Fibroblast of peridontal ligament (primary cell): ENCODE data around the gene SERF2.

Source experiments
- DNase-seq: peaks from one replicate; pipeline ENCODE4 v3.0.0-alpha.2; 2010; ENCODE audit errors: extremely low read depth

The SERF2 gene

DNA sequence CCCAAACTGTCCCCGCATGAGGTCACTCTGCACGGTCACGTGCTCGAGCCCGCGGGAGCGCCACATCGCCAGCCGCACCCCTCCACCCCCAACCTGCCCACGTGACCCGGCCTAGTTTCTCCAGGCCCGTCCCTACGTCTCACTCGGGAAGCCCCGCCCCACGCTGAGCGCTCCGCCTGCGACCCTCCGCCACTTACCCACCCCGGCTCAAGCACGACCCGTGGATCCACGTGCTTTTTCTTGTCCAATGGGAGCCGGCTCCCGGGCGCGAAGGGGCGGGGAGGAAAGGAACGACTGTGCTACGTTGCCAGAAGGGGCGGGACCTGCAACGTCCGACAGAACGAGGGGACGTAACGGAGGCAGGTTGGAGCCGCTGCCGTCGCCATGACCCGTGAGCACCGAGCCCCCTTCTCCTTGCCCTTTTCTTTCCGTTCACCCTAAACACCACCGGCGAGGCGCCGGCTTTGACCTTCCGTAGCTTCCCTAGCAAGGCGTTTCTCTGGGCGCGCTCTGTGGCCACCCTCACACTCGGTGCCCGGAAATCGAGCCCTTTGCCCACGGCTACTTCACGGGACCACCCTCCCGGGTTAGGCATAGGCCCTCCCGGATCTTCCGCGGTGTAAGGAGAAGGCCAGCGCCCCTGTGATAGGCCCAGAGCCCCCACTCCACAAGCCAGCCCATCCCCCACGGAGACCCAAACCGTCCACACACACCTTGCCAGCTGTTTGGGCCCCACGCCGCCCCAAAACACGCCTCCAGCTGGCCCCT lies at the start of gene SERF2:
Gene SERF2 (plus strand): TSS at position 328 of the 768 bp plus-strand sequence. CDS start 57 bp downstream, at position 385.
- peak; percentile 99 for DNase-seq

DNA sequence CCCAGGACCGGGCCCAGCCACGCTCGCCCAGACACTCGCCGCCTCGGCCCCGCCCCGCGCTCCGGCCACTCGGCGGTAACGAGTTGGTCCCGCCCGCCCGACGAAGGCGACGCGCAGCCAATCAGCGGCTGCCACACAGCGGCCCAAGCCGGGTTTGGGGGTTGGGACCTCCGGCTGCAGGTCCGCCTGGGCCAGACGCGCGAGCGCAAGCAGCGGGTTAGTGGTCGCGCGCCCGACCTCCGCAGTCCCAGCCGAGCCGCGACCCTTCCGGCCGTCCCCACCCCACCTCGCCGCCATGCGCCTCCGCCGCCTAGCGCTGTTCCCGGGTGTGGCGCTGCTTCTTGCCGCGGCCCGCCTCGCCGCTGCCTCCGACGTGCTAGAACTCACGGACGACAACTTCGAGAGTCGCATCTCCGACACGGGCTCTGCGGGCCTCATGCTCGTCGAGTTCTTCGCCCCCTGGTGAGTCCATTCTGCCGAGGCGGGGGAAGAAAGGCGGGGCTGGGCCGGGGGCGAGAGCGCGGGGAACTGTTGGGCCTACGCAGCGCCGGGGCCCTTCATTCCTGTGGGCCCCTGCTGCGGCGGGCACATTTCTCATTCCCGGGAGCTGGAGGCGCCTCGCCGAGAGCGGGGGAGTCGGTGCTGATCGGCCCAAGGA lies 45.7 kb upstream of the SERF2 start, which contains the start of gene PDIA3:
Gene PDIA3 (plus strand): TSS at position 194 of the 658 bp plus-strand sequence. CDS start 102 bp downstream, at position 296.
- peak; percentile 83 for DNase-seq

DNA sequence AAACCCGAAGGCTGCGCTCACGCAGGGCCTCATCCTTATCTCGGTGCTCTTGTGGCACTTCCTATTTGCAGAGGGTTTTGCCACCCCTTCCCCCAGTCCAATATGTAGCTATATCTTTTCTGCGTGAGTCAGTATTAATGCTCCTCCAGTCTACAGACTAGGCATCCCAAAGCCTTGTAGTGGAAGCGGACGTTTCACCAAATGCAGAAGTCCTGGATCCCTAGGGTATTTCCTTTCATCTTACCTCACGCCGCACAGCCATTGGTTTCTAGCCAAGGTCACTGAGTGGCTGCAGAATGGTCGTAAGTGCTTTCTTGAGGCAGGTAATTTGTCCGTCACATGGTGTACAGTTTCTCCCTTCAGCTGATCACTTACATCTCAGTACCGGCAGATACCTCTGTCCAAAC lies 45.2 kb upstream of the SERF2 start:
- peak; percentile 36 for DNase-seq

DNA sequence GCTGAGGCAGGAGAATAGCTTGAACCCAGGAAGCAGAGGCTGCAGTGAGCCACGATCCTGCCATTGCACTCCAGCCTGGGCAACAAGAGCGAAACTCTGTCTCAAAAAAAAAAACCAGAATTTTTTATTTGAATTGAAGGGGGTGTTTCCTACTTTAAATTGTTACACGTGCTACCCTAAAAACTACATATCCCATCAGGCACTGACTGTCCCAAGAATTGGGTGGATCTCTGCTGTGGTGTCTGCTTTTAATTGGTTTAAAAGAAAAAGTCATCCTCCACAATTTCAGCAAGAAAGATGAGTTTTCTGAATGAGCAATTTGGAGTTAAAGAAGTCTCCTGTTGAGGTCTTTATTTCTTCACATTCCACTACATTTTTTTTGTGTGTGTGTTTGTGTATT lies 43.7 kb upstream of the SERF2 start:
- DNase-seq: peak; percentile 35

DNA sequence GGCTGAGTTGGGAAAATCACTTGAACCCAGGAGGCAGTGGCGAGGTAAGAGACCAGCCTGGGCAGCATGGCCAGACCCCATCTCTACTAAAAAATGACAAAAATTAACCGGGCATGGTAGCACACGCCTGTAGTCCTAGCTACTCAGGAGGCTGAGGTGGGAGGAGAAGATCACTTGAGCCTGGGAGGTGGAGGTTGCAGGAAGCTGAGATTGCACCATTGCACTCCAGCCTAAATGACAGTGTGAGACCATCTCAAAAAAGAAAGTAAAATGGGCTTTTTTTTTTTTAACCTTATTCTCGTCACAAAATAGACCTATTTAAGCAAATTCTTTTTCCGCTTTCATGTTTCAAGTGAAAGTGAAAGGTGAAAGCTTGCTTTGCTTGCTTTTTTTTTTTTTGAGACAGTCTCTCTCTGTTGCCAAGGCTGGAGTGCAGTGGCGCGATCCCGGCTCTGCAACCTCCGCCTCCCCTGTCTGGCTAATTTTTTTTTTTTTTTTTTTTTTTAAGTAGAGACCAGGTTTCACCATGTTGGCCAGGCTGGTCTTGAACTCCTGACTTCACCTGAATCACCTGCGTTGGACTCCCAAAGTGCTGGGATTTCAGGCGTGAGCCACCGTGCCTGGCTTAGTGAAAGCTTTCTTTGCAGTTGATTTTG lies 42.3 kb upstream of the SERF2 start:
- no peak for DNase-seq

DNA sequence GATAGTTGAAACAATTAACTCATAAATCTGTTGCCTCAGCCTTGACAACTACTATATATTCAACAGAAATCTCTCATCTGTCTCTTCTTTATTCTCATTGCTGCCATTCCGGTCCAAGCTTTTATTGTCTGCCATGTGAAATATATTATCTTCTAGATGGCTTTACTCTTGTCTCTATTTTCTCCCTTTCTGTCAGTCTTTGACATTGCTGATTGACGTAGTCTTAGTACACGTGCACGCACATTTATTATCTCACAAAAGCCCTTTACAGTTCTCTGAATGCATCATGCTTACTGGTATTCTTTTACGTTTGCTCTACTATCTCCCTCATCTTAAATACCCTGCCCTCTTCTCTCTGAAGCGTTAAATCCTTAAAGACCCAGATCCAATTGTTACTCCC lies 40.2 kb upstream of the SERF2 start:
- no peak for DNase-seq

DNA sequence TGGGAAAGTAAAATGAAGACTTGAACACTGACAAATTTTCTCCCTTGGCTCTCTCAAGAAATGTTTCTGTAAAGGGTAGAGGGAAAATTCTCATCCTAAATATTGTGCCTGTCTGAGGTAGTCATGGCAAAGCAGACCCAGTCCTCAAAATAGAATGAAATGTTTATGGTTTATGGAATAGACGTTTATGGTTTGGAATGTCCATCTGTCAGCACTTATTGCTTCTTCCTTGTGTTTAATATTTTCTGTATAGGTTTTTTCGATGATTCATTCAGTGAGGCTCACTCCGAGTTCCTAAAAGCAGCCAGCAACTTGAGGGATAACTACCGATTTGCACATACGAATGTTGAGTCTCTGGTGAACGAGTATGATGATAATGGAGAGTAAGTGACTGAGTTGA lies 29.3 kb upstream of the SERF2 start:
- peak; percentile 60 for DNase-seq

DNA sequence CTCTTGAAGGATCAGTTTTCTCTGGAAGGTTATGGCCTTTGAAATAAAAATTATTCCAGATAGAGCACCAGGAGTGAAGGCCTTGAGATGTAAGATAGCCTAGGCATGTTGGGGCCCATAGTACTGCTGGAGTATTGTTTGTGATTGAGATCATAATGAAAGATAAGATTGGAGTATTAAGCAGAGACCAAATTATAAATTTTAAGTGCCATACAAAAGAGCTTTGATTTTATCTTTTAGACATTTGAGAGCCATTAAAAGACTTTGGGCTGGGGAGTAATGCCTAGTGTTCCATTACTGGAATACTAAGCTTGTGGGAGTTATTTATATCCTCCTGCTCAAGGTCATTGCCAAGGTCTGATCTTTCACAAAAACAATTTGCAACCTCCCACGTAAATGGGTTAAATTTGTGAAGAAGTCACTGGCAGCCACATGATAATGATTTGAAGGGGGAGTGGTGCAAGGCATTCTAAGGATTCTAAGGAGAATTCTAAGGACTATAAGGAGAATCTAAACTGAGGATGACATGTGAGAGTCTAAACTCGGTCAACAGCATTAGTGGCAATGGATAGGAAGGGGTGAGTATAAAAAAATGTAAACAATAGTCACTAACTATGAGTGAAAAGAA lies 28.2 kb upstream of the SERF2 start:
- peak; percentile 25 for DNase-seq

DNA sequence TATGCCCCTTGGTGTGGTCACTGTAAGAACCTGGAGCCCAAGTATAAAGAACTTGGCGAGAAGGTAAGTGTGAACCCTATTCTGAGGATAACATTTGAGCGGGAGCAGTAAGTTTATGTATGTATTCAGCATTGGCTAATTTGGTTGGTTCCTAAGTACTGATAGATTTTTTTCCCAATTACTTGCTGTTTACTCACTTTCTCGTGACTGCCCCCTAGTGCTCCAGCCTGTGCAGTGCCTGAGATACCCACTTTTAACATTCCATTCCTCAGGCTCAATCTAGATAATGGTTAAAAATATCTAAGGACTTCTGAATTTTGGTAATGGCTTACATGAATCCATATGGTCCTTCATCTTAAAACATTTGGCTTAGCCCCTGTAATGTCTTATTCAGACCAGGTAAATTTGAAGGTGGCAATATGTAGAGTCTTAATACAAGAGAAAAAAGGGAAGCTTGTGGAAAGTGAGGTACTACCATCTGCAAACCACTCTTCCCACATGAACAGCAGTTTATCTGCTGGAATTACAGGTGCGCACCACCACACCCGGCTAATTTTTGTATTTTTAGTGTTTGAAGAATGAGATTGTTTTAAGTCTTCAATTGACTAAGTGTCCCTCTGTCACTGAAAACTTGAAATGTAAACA lies 22.4 kb upstream of the SERF2 start:
- DNase-seq: peak; percentile 75

DNA sequence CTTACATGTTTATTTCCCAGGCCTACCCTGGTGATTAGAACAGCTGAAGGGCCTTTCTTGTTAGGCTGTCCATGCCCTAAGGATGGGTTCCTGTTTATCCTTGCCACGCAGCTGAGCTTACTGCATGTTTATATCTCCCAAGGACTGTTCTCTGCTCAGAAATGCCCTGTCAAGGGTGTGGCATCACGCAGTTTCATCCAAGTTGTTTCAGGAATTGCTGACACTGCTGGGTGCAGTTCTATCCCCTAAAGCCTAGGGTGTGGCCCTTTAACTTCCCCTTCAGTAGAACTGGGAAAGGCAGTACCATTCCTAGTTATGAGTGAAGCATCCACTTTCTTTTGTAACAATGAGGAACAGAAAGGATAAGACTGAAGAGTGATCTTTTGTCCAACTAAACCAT lies 20.3 kb upstream of the SERF2 start:
- peak; percentile 11 for DNase-seq

DNA sequence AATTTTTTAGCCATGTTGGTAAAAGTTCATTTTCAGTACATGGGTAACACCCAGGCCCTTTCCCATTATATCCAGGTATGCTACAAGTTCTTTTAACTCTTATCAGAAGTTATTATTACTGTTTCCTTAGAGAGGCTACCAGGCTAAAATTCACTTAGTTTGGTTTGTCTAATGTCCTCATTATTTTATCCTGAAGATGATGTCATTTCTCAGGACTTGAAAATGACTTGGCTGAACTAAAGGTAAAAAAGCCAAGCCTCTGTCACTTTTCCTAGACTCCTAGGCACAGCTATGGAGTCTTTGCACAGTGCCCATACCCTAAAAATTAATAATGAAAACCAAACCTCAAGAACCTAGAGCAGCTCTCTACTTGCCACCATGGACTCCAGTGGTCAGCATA lies 19.5 kb upstream of the SERF2 start:
- DNase-seq: no peak

DNA sequence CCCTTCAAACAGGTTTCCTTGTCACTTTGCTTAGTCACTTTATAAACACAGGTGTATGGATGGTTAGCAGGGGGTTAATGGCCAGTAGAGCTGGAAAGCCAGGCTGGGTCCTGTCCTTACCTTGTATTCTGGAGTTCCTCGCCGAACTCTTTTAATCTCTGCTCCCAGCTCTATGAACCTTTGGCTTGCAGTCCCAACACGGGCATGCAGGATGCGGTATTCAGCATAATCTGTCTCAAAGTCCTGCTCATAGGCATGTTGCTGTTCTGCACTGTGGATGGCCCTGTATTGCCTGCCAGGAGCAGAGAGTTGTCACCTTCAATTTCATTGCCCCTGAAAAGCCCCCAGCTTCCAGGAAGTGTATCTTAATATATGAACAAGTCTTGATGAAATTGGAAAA lies 18.1 kb upstream of the SERF2 start:
- no peak for DNase-seq

DNA sequence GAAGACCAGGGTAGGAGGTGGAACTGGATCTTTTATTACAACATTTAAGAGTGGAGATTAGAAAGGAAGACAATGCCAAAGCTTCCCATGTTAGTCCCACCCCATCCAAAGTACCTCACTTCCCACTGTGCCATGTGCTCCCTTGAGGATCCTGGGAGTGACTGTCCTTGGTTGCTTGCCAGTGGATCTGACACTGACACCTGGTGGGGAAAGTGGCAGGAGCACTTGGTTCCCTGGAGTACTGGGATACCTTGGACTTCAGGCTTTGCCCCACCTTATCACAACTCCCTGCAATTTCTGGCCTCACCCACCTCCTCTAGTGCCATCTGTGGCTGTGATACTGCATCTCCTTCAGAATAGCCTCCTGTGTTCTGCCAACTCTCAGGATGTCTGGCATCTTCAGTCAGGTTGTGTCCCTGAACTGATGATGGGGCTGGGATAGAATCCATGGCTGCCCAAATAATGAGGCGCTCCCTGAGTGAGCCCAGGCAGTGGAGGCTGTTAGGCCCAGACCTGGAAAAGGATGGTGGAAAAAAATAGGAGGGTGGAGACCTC lies 16.6 kb upstream of the SERF2 start:
- peak; percentile 15 for DNase-seq

DNA sequence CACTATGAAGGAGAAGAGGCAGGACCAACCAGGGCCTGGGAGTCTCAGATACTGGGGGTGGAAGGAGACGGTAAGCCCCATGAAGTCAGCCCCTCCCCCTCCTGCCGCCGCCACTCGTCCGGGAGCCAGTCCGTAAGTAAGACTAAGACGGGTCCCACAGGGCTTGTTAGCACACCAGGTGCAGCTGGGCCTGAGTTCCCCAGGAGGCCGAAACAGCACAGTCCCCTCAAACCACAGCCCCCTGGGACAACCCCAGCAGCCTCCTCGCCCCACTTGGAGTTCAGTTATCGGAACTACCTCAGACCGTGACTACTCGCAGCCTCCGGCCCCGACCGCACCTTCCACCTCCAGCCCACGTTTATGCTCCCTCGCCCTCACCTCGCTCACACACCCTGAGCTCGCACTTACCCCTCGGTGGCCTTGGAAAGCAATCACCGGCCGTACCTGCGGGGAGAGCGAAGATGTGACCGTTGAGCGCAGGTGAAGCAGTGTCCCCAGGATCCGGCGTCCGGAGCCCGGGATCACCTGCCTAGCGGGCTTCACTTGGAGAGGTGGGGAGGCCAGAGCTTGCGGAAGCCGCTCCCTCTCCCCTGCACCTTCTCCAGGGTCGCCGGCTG lies 15.9 kb upstream of the SERF2 start:
- DNase-seq: no peak

DNA sequence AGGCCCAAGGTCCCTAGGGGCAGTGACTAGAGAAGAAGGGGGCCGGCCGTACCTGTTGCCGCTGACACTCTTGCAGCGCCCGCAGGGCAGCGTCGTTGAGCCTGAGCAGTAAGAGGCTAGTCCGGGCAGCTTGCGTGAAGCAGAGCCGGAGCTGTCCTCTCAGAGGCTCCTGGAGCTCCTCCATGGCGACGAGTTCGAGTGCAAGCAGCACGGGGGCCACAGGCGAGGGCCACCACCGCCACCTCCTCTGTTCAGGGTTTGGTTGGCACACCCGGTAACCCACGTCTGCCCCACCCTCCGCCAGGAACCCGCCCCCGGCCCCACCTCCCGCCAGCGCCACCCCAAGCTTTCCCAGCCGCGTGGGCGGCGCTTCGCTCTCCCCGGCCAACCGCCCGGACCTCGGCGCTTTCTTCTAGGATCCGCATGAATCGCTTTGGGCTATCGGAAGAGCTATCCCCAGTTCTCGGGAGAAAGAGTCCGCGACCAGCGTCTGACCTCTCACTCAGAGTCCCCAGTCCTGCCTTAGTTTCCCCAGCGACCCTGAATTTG lies 15.3 kb upstream of the SERF2 start, which contains the start of gene ELL3:
Gene ELL3 (minus strand): TSS at position 249 of the 549 bp plus-strand sequence. CDS start 65 bp downstream, at position 184.
- DNase-seq: no peak

DNA sequence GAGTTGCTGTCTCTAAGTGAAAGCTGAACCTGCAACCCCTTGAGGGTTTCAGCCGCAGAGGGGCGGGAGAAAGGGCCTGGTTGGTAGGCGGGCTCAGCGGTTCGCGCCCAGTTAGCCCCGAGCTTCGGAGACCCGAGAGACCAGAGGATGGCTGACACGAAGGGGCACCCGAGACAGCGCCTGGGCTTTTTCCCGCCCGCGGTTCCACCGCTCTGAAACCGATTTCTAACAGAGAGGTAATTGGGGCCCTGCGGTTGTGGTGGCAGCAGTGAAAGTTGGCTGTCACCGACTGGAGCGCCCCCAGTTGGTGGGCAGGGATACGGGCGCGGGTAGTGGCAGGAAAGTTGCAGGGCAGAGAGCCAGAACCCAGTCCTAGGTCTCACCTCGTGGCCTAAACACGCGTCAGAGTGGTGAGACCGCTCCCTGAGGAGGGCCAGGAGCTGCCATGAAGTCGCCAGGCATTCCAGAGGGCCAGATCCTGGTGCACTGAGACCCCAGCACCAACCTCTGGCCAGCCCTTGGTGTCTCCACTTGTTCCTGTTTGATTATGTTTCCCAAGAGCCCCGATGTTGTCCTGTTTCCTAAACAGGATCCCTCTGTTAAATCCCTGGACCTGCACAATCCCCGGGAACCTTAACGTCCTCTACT lies 14.7 kb upstream of the SERF2 start:
- peak; percentile 71 for DNase-seq

DNA sequence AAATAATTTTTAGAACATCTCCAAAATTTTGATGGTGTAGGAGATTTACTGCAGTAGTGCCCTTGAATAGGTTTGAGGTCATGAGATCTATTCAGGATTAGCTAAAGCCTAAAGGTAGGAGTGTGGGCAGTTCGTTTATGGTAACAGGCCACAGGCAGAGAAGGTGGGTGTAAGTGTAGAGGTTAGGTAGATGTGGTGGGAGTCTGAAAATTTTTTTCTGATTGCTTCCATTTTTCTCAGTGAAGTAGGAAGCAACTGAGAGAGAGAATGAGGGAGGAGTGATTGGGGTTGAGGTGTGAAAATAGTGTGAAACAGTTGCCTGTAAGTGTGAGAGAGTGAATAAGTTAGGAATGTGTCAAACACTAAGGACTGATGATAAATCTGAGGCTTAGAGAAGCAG lies 13.1 kb upstream of the SERF2 start:
- DNase-seq: no peak

DNA sequence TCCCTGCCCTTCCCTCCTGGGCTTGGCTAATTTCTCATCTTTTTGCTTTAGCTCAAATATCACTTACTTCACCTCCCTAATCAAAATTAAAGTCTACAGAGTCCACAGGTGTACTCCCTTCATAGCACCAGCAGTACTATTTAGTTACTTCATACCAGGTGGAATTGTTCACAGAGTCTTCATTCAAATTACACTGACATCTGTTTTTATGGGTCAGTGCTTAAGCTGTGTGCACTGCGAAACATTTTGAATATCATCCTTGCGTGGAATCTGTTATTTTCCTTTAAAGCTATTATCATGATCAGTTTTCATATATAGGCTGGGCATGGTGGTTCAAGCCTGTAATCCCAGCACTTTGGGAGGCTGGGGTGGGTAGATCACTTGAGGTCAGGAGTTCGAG lies 2.7 kb upstream of the SERF2 start:
- DNase-seq: no peak

DNA sequence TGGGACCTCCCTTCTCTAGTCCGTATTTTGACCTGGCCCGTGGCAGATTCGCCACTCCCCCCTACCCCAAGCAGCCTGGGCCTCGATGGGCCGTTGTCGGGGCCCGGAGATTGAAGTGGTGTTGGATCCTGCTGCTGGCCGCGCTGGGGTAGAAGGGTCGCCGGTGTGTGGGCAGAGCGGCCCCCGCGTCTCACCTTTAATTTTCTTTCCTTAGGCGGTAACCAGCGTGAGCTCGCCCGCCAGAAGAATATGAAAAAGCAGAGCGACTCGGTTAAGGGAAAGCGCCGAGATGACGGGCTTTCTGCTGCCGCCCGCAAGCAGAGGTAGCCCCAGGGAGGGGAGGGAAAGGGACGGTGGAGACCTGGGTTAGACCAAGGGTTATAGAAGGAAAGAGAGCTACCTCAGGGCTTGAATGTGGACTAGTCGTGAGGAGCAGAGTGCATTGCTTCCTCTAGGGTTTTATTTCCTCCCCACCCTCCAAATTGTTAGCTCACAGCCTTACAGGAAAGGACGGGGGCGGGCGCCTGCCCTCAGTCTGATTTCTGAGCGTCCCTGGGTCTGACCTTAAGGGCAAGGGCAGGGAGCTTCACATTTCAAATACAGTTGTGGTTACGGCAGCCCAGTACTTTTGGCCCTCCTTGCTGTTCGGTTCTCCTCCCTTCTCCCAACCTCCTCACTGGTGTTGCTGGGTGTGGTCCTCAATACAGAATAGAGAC lies 799 bp downstream of the SERF2 start:
- DNase-seq: peak; percentile 49
